HUDEP-2 (cell line): ENCODE results near the gene GREB1.

Experiments
- DNase-seq, 76 experiments: peaks; one replicate each; lab custom pipeline; 2025; ENCODE audit not compliant: unreplicated experiment in 76 of 76; lab: John Stamatoyannopoulos, UW

GREB1 gene

GRCh38 chr2:11630855-11631254 is 97.0 kb downstream of the GREB1 start:
- no peak for DNase-seq

GRCh38 chr2:11631462-11631861 is 97.6 kb downstream of the GREB1 start:
- no peak for DNase-seq

GRCh38 chr2:11633923-11634478 is 100.2 kb downstream of the GREB1 start:
- no peak for DNase-seq

GRCh38 chr2:11634584-11634983 is 100.7 kb downstream of the GREB1 start:
- DNase-seq: no peak

- no peak for DNase-seq
Measured at GRCh38 chr2:11635141-11635540, 101.3 kb downstream of the GREB1 start.

GRCh38 chr2:11636593-11637295 is 102.9 kb downstream of the GREB1 start:
- DNase-seq: no peak

- no peak for DNase-seq
Measured at GRCh38 chr2:11637546-11637945, 103.7 kb downstream of the GREB1 start.

- no peak for DNase-seq
Measured at GRCh38 chr2:11639503-11639902, 105.7 kb downstream of the GREB1 start.

- DNase-seq: no peak
Measured at GRCh38 chr2:11640132-11640531, 106.3 kb downstream of the GREB1 start.

- DNase-seq: no peak
Measured at GRCh38 chr2:11642972-11643371, 109.1 kb downstream of the GREB1 start.

- DNase-seq: no peak
Measured at GRCh38 chr2:11644293-11644692, 110.4 kb downstream of the GREB1 start.

- DNase-seq: no peak
Measured at GRCh38 chr2:11646530-11646929, 112.7 kb downstream of the GREB1 start.

- no peak for DNase-seq
Measured at GRCh38 chr2:11647834-11648600, 114.2 kb downstream of the GREB1 start.

GRCh38 chr2:11649093-11649492 is 115.2 kb downstream of the GREB1 start:
- no peak for DNase-seq

GRCh38 chr2:11651856-11652548 is 118.2 kb downstream of the GREB1 start:
- no peak for DNase-seq

- DNase-seq: no peak
Measured at GRCh38 chr2:11652553-11652952, 118.7 kb downstream of the GREB1 start.

- no peak for DNase-seq
Measured at GRCh38 chr2:11655495-11655894, 121.7 kb downstream of the GREB1 start.

GRCh38 chr2:11656252-11656651 is 122.4 kb downstream of the GREB1 start:
- no peak for DNase-seq

GRCh38 chr2:11656671-11657101 is 122.8 kb downstream of the GREB1 start:
- DNase-seq: no peak

- DNase-seq: no peak
Measured at GRCh38 chr2:11657195-11657594, 123.3 kb downstream of the GREB1 start.

- DNase-seq: no peak
Measured at GRCh38 chr2:11657646-11658045, 123.8 kb downstream of the GREB1 start.
